Right lobe of liver (tissue), 4 donors: ENCODE results near the gene TFEB.

Experiments used
- POLR2A ChIP-seq: fragments of 450-650 bp; IDR thresholded peaks from one replicate; pipeline ENCODE4 v1.6.1; 2017; ENCODE audit warnings: antibody characterized with exemption, mild to moderate bottlenecking
- TF ChIP-seq, protein P1 (sequence below), 4 donors: fragments of 200-600 bp in 3 of 4; fragments of 450-650 bp in 1 of 4; IDR thresholded peaks; one replicate each; pipeline versions ENCODE4 v1.5.1 to v1.8.0; 2016 to 2022; ENCODE audit warnings: antibody characterized with exemption in 4 of 4, mild to moderate bottlenecking in 2 of 4
- donor health status: DM: no; HTN: no; CAD: no.
- donor health status: DM: no; HTN: no; CAD: no.
- donor health status: DM: no; HTN: yes; CAD: no.

- TF ChIP-seq, protein P1, sequence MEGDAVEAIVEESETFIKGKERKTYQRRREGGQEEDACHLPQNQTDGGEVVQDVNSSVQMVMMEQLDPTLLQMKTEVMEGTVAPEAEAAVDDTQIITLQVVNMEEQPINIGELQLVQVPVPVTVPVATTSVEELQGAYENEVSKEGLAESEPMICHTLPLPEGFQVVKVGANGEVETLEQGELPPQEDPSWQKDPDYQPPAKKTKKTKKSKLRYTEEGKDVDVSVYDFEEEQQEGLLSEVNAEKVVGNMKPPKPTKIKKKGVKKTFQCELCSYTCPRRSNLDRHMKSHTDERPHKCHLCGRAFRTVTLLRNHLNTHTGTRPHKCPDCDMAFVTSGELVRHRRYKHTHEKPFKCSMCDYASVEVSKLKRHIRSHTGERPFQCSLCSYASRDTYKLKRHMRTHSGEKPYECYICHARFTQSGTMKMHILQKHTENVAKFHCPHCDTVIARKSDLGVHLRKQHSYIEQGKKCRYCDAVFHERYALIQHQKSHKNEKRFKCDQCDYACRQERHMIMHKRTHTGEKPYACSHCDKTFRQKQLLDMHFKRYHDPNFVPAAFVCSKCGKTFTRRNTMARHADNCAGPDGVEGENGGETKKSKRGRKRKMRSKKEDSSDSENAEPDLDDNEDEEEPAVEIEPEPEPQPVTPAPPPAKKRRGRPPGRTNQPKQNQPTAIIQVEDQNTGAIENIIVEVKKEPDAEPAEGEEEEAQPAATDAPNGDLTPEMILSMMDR (IDR thresholded peaks at IDR 0.05) = no peak
- no peak for TF ChIP-seq POLR2A
Measured at GRCh38 chr6:41741625-41742490, 6.5 kb upstream of the TFEB start.
